ENCODE results near the gene TSPAN4.

TSPAN4 gene

DNA sequence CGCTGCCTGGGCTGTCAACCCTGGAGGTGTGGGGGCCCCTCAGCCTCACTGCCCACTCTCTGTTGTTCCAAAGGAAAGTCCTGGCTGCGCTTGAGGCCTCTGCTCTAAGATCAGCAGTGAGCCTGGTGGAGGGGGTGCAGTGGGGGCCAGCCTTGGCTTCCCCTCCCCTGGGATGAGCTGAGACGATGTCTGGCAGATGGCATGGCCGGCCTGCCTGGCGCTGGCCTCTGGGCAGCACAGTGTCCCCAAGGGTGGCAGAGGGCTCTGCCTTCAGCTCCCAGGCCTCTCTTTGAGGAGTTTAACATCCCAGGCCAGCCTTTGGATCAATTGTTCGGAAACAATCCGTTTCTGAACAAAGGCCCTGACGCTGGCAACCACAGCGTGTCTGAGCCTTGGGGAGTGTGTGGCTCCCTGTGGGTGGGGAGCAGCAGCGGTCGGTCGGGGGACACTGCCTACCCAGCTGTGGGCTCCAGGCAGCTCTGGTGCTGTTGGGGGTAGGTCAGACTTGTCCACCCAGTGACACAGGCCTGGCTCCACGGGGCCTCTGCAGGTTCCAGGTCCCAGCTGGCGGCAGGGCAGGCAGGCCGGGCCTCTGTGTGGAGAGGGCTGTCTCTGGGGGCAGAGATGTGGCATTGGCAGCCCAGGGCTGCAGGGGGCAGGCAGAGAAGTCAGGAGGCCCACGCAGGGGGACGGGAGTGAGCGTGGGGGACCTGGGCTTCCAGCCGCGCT, 12.1 kb downstream of the TSPAN4 start:
- no peak for DNase-seq
- no peak overlapping the region for H3K27ac Mint-ChIP-seq
- peaks cover 22% of the 10 kb centered on the region for H3K27me3 Mint-ChIP-seq
- H3K4me3 Mint-ChIP-seq: no peak overlapping the region
- H3K4me1 Mint-ChIP-seq: no peaks in the 10 kb centered on the region
- no peaks in the 10 kb centered on the region for H3K36me3 Mint-ChIP-seq
- CTCF ChIA-PET: interaction anchor here (0.7 kb wide), 1 partner anchor 196 kb away, joined by 3 read pairs; no protein-coding TSS in a partner anchor
- no peaks in the 10 kb centered on the region for H3K9me3 Mint-ChIP-seq

GRCh38 chr11:855330-855674, 12.7 kb downstream of the TSPAN4 start:
- Mint-ChIP-seq H3K36me3 (no peaks in the 10 kb centered on the region), H3K27me3 (peaks cover 18% of the 10 kb centered on the region), H3K27ac (no peak overlapping the region), H3K4me1 (no peaks in the 10 kb centered on the region), H3K4me3 (no peak overlapping the region), H3K9me3 (no peaks in the 10 kb centered on the region)
- DNase-seq: no peak
- CTCF ChIA-PET: interaction anchor here (0.7 kb wide), 1 partner anchor 195 kb away, joined by 3 read pairs; no protein-coding TSS in a partner anchor

GRCh38 chr11:855796-856195, 13.1 kb downstream of the TSPAN4 start:
- no peak for DNase-seq
- no peak overlapping the region for H3K27ac Mint-ChIP-seq
- H3K27me3 Mint-ChIP-seq: peaks cover 13% of the 10 kb centered on the region
- H3K9me3 Mint-ChIP-seq: no peaks in the 10 kb centered on the region
- H3K4me1 Mint-ChIP-seq: no peaks in the 10 kb centered on the region
- CTCF ChIA-PET: no interaction called here
- H3K4me3 Mint-ChIP-seq: no peak overlapping the region
- H3K36me3 Mint-ChIP-seq: no peaks in the 10 kb centered on the region

GRCh38 chr11:856397-856796, 13.7 kb downstream of the TSPAN4 start:
- no peaks in the 10 kb centered on the region for H3K9me3 Mint-ChIP-seq
- CTCF ChIA-PET: no interaction called here
- H3K27me3 Mint-ChIP-seq: peaks cover 7% of the 10 kb centered on the region
- H3K4me1 Mint-ChIP-seq: no peaks in the 10 kb centered on the region
- H3K27ac Mint-ChIP-seq: no peak overlapping the region
- no peak overlapping the region for H3K4me3 Mint-ChIP-seq
- no peak for DNase-seq
- H3K36me3 Mint-ChIP-seq: no peaks in the 10 kb centered on the region

- H3K4me1 Mint-ChIP-seq: no peaks in the 10 kb centered on the region
- DNase-seq: no peak
- no peaks in the 10 kb centered on the region for H3K27me3 Mint-ChIP-seq
- H3K27ac Mint-ChIP-seq: no peak overlapping the region
- H3K4me3 Mint-ChIP-seq: no peak overlapping the region
- CTCF ChIA-PET: no interaction called here
- H3K36me3 Mint-ChIP-seq: no peaks in the 10 kb centered on the region
- H3K9me3 Mint-ChIP-seq: no peaks in the 10 kb centered on the region
Measured at GRCh38 chr11:858053-858761, 15.6 kb downstream of the TSPAN4 start.

- CTCF ChIA-PET: no interaction called here
Measured at GRCh38 chr11:858762-859339, 16.2 kb downstream of the TSPAN4 start.

DNA sequence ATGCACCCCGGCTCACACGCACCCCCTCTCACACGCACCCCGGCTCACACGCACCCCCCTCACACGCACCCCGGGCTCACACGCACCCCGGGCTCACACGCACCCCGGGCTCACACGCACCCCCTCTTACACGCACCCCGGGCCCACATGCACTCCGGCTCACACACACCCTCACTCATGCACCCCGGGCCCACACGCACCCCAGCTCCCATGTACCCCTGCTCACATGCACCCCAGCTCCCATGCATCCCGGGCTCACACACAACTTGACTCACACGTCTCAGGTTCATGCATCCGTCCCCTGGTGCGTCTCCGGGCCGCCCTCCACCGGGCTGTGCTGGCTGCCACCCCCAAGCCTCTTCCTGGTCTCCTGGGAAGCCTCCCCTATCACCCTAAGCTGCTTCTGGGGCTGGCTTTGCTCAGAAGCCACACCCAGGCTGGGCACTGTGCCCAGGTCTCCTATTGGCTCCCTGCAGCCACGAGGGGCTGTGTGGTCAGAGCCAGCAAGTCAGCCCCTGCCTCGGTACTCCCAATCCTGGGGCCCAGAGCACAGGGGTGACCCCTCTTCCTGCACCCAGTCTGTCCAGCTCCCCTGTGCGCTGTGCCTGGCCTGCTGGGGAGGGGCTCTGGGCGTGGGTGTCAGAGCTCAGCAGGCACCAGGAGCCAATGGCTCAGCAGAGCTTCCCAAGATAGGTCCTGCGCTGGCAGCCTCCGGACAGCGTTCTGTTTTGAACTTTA, 16.9 kb downstream of the TSPAN4 start:
- no peaks in the 10 kb centered on the region for H3K36me3 Mint-ChIP-seq
- no peaks in the 10 kb centered on the region for H3K4me1 Mint-ChIP-seq
- H3K4me3 Mint-ChIP-seq: no peak overlapping the region
- no peak for DNase-seq
- H3K27ac Mint-ChIP-seq: no peak overlapping the region
- no peaks in the 10 kb centered on the region for H3K9me3 Mint-ChIP-seq
- no peaks in the 10 kb centered on the region for H3K27me3 Mint-ChIP-seq
- CTCF ChIA-PET: no interaction called here

More at GRCh38 chr11:858762-859339, 16.2 kb downstream of the TSPAN4 start:
- Mint-ChIP-seq H3K36me3 (no peaks in the 10 kb centered on the region), H3K4me3 (no peak overlapping the region), H3K27ac (no peak overlapping the region), H3K4me1 (no peaks in the 10 kb centered on the region), H3K27me3 (no peaks in the 10 kb centered on the region), H3K9me3 (no peaks in the 10 kb centered on the region)
- no peak for DNase-seq

- no peak overlapping the region for H3K4me3 Mint-ChIP-seq
- H3K4me1 Mint-ChIP-seq: no peaks in the 10 kb centered on the region
- no peak overlapping the region for H3K27ac Mint-ChIP-seq
- H3K9me3 Mint-ChIP-seq: no peaks in the 10 kb centered on the region
- CTCF ChIA-PET: no interaction called here
- no peaks in the 10 kb centered on the region for H3K27me3 Mint-ChIP-seq
- no peaks in the 10 kb centered on the region for H3K36me3 Mint-ChIP-seq
- DNase-seq: no peak
Measured at GRCh38 chr11:860234-861104, 17.8 kb downstream of the TSPAN4 start.

DNA sequence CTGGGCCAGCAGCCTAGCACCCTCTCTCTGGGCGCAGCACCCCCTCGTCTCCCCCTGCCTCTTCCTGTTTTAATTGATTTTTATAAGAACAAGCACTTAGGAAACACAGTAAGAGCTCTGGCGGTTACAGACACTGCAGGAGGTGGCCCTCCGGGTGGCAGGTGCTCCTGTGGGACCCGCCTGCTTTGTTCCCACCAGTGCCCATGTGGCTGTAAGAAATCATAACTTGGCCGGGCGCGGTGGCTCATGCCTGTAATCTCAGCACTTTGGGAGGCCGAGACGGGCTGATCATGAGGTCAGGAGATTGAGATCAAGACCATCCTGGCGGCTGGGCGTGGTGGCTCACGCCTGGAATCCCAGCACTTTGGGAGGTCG, 18.4 kb downstream of the TSPAN4 start:
- Mint-ChIP-seq H3K36me3 (no peaks in the 10 kb centered on the region), H3K9me3 (no peaks in the 10 kb centered on the region), H3K4me3 (no peak overlapping the region), H3K4me1 (no peaks in the 10 kb centered on the region), H3K27me3 (no peaks in the 10 kb centered on the region), H3K27ac (no peak overlapping the region)
- CTCF ChIA-PET: no interaction called here
- DNase-seq: no peak

GRCh38 chr11:862081-862661, 19.5 kb downstream of the TSPAN4 start:
- no peak overlapping the region for H3K4me3 Mint-ChIP-seq
- no peaks in the 10 kb centered on the region for H3K9me3 Mint-ChIP-seq
- no peak overlapping the region for H3K27ac Mint-ChIP-seq
- no peak for DNase-seq
- H3K4me1 Mint-ChIP-seq: no peaks in the 10 kb centered on the region
- H3K36me3 Mint-ChIP-seq: no peaks in the 10 kb centered on the region
- CTCF ChIA-PET: no interaction called here
- no peaks in the 10 kb centered on the region for H3K27me3 Mint-ChIP-seq

GRCh38 chr11:862696-863022, 20.0 kb downstream of the TSPAN4 start:
- no peaks in the 10 kb centered on the region for H3K4me1 Mint-ChIP-seq
- no peaks in the 10 kb centered on the region for H3K9me3 Mint-ChIP-seq
- CTCF ChIA-PET: no interaction called here
- no peaks in the 10 kb centered on the region for H3K36me3 Mint-ChIP-seq
- no peak for DNase-seq
- H3K27ac Mint-ChIP-seq: no peak overlapping the region
- H3K4me3 Mint-ChIP-seq: no peak overlapping the region
- H3K27me3 Mint-ChIP-seq: no peaks in the 10 kb centered on the region

DNA sequence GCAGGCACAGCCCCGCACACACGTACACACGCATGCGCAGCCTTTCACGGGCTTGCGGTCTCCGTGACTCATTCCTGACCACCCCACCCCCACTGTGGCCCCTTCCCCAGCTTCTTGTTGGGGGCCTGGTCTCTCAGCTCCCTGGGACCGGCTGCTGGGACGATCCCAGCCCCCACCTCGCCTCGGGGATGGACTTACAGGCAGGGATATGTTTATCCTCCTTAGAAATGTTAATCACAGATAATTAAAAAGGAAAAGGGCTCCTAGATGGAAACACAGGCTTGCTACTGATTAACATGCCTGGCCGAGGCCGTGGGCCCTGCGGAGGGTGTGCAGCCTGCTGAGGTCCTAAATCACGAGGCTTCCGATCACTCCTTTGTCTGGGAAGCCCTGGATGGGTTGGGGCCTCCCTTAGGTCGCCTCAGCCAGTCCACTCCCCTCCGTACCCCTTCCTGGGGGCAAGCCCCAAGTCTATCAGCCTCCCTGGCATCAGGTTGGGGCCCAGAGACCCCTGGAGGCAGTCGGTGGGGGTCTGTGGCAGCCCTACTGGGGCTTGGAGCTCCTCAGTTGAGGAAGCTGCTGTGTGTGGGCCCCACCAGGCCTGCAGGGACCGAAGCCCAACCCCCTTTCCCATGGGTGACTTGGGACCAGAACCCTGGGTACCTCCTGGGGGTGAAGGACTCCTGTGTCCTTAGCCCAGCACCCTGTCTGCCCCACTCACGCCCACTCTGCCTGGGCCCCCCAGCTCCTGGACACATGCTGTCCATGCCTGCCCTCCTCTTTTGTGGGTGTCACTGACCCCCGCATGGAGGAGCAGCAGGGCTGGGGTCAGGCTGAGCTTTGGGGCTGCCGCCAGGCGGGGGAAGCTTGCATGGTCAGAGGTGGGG, 20.6 kb downstream of the TSPAN4 start:
- H3K4me1 Mint-ChIP-seq: no peaks in the 10 kb centered on the region
- H3K36me3 Mint-ChIP-seq: no peaks in the 10 kb centered on the region
- no peaks in the 10 kb centered on the region for H3K27me3 Mint-ChIP-seq
- no peak for DNase-seq
- CTCF ChIA-PET: interaction anchor here (0.8 kb wide), 1 partner anchor 188 kb away, joined by 3 read pairs; no protein-coding TSS in a partner anchor
- H3K27ac Mint-ChIP-seq: no peak overlapping the region
- no peak overlapping the region for H3K4me3 Mint-ChIP-seq
- H3K9me3 Mint-ChIP-seq: no peaks in the 10 kb centered on the region

Data from activated naive CD4-positive, alpha-beta T cell treated with anti-CD3 and anti-CD28 coated beads, Interleukin-2, amount 10 ng/mL, durations not matched to agents 7 days and 5 days (primary cell).